GM06990 (cell line): ENCODE results near the gene DHRS1.

Experiments
- DNase-seq: peaks from one replicate; pipeline ENCODE4 v3.0.0-alpha.2; 2011; ENCODE audit not compliant: insufficient read length; ENCODE audit errors: extremely low read depth
- H3K27me3 ChIP-seq: replicated peaks from 2 replicates; pipeline ENCODE4 v1.6.0; 2011; ENCODE audit warnings: low read length; ENCODE audit not compliant: control insufficient read depth, insufficient read depth
- H3K36me3 ChIP-seq: 2 replicates; pipeline ENCODE4 v1.5.1; 2011; ENCODE audit warnings: low read length; ENCODE audit not compliant: control insufficient read depth, insufficient read depth
- H3K4me3 ChIP-seq: replicated peaks from 2 replicates; pipeline ENCODE4 v1.5.1; 2011; ENCODE audit warnings: low read depth, mild to moderate bottlenecking, control low read depth, low read length
- CTCF ChIP-seq: IDR thresholded peaks from 2 replicates; pipeline ENCODE4 v1.5.1; 2011; ENCODE audit warnings: low read length, control low read depth, mild to moderate bottlenecking, inconsistent platforms; ENCODE audit not compliant: insufficient read depth, poor library complexity, severe bottlenecking

The DHRS1 gene

GRCh38 chr14:24342889-24343288, 43.3 kb upstream of the DHRS1 start:
- H3K4me3 ChIP-seq, result no peak overlapping the region
- no peaks in the 10 kb centered on the region; the same call in 1 of the 2 replicates for H3K36me3 ChIP-seq
- no peak for DNase-seq
- H3K27me3 ChIP-seq, result no peaks in the 10 kb centered on the region
- TF ChIP-seq CTCF, result no peak

GRCh38 chr14:24340606-24341005, 41.0 kb upstream of the DHRS1 start:
- H3K36me3 ChIP-seq, result no peaks in the 10 kb centered on the region; the same call in none of the 2 replicates
- H3K4me3 ChIP-seq, result no peak overlapping the region
- no peaks in the 10 kb centered on the region for H3K27me3 ChIP-seq
- no peak for DNase-seq
- no peak for TF ChIP-seq CTCF

GRCh38 chr14:24339284-24340151, 39.9 kb upstream of the DHRS1 start, which contains the start of gene RIPK3:
TSS of gene RIPK3 (minus strand) at chr14:24339991. CDS start at chr14:24339826, 165 bp downstream.
- Histone ChIP-seq H3K27me3 (no peaks in the 10 kb centered on the region), H3K4me3 (peak within 1 kb of the TSS; percentile 84), H3K36me3 (no peaks in the 10 kb centered on the region; the same call in none of the 2 replicates)
- DNase-seq, result peak; percentile 66
- no peak for TF ChIP-seq CTCF

- no peak for TF ChIP-seq CTCF
- no peaks in the 10 kb centered on the region for H3K27me3 ChIP-seq
- H3K4me3 ChIP-seq, result peak overlapping the region; percentile 84
Measured at GRCh38 chr14:24338843-24339242, 39.3 kb upstream of the DHRS1 start.

GRCh38 chr14:24337824-24338175, 38.2 kb upstream of the DHRS1 start:
- H3K27me3 ChIP-seq, result no peaks in the 10 kb centered on the region; the same call in 1 of the 2 replicates
- DNase-seq, result no peak

More at GRCh38 chr14:24338843-24339242, 39.3 kb upstream of the DHRS1 start:
- no peak for DNase-seq
- no peaks in the 10 kb centered on the region; the same call in none of the 2 replicates for H3K36me3 ChIP-seq

More at GRCh38 chr14:24337824-24338175, 38.2 kb upstream of the DHRS1 start:
- no peak overlapping the region for H3K4me3 ChIP-seq
- no peaks in the 10 kb centered on the region; the same call in none of the 2 replicates for H3K36me3 ChIP-seq
- TF ChIP-seq CTCF, result no peak
